Measurements from ENCODE around the gene RAG1.

- TF ChIP-seq EP300 (IDR thresholded peaks at IDR 0.05) = no peak
- TF ChIP-seq, protein P1, sequence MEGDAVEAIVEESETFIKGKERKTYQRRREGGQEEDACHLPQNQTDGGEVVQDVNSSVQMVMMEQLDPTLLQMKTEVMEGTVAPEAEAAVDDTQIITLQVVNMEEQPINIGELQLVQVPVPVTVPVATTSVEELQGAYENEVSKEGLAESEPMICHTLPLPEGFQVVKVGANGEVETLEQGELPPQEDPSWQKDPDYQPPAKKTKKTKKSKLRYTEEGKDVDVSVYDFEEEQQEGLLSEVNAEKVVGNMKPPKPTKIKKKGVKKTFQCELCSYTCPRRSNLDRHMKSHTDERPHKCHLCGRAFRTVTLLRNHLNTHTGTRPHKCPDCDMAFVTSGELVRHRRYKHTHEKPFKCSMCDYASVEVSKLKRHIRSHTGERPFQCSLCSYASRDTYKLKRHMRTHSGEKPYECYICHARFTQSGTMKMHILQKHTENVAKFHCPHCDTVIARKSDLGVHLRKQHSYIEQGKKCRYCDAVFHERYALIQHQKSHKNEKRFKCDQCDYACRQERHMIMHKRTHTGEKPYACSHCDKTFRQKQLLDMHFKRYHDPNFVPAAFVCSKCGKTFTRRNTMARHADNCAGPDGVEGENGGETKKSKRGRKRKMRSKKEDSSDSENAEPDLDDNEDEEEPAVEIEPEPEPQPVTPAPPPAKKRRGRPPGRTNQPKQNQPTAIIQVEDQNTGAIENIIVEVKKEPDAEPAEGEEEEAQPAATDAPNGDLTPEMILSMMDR (IDR thresholded peaks at IDR 0.05) = no peak
- TF ChIP-seq POLR2A (IDR thresholded peaks at IDR 0.05) = no peak
Observed at GRCh38 chr11:36583667-36584066, 15.9 kb downstream of the RAG1 start.

Measured in tibial nerve (tissue), 4 donors.